Measurements from ENCODE around the gene TREM1. TPM values are rescaled to one million over a fixed set of nuclear protein-coding genes. Genes with fewer than 3 reads are reported as not detected.
A peak's percentile ranks its signal among the peaks of the same experiment; 100 is the strongest.

TREM1 gene
- total RNA-seq, 1 donor from 2014 or later, result 2.0 TPM

- TF ChIP-seq CTCF (conservative IDR thresholded peaks at IDR 0.05; ENCODE audit: low read depth, low read length), result no peak
- no peak overlapping the region for H3K4me3 ChIP-seq (ENCODE audit: low read depth, low read length)
- no peak for DNase-seq (ENCODE audit: low read depth)
These were observed 6.0 kb downstream of the TREM1 start for GRCh38 chr6:41280381-41281057.

GRCh38 chr6:41278699-41279405 is 7.6 kb downstream of the TREM1 start:
- H3K4me3 ChIP-seq (ENCODE audit: low read depth, low read length), result no peak overlapping the region
- DNase-seq (ENCODE audit: low read depth), result peak; percentile 9
- TF ChIP-seq CTCF (conservative IDR thresholded peaks at IDR 0.05; ENCODE audit: low read depth, low read length), result peak; percentile 62

GRCh38 chr6:41277605-41278004 is 8.9 kb downstream of the TREM1 start:
- no peak for DNase-seq (ENCODE audit: low read depth)
- no peak for TF ChIP-seq CTCF (conservative IDR thresholded peaks at IDR 0.05; ENCODE audit: low read depth, low read length)
- H3K4me3 ChIP-seq (ENCODE audit: low read depth, low read length), result no peak overlapping the region

DNA sequence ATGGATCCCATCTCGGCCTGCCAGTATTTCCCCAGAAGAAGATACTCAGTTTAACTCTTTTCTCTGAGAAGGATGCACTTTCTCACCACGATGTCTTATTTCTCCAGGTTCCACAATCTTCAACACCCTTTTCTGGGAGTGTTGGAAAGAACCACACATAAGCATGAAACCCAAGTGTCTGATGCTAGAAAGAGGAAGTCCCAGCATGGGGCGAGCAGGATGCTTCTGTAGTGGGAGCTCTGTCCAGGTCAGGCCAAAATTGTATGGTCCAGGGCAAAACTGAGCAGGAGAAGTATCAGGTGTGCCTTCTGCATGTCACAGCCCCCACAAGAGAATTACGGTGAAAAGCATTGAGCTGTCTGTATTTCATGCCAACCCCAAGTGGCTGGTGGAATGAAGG is 11.0 kb downstream of the TREM1 start:
- TF ChIP-seq CTCF (conservative IDR thresholded peaks at IDR 0.05; ENCODE audit: low read depth, low read length), result no peak
- no peak overlapping the region for H3K4me3 ChIP-seq (ENCODE audit: low read depth, low read length)
- DNase-seq (ENCODE audit: low read depth), result no peak

GRCh38 chr6:41274256-41274655 is 12.2 kb downstream of the TREM1 start:
- no peak overlapping the region for H3K4me3 ChIP-seq (ENCODE audit: low read depth, low read length)
- no peak for TF ChIP-seq CTCF (conservative IDR thresholded peaks at IDR 0.05; ENCODE audit: low read depth, low read length)
- DNase-seq (ENCODE audit: low read depth), result no peak

- TF ChIP-seq CTCF (conservative IDR thresholded peaks at IDR 0.05; ENCODE audit: low read depth, low read length), result no peak
- H3K4me3 ChIP-seq (ENCODE audit: low read depth, low read length), result no peak overlapping the region
- DNase-seq (ENCODE audit: low read depth), result no peak
These were observed 12.8 kb downstream of the TREM1 start for GRCh38 chr6:41273714-41274113.
